T-cell (primary cell): ENCODE measurements around the gene ST8SIA4. TPM values are rescaled to one million over a fixed set of nuclear protein-coding genes. Genes with fewer than 3 reads are reported as not detected.

Experiments
- ATAC-seq, 4 experiments: fragments of 200-7000 bp in 3 of 4; fragments of 150-1000 bp in 1 of 4; cut with Tn5 transposase; replicated peaks in 1 of 4; 1 replicate in 3 of 4; 2 replicates in 1 of 4; pipeline ENCODE4 v1.10.0; 2021; ENCODE audit warnings: moderate library complexity in 3 of 4, mild to moderate bottlenecking in 2 of 4, moderate number of reproducible peaks in 1 of 4
- CTCF ChIA-PET, 2 donors: fragments of 300-600 bp; sonication (Branson Sonifier 250); formaldehyde crosslinking; loops; one replicate each; lab custom pipeline; 2022; ENCODE audit warnings: antibody characterized with exemption in 2 of 2; lab: Charles Lee
- POLR2A ChIA-PET, 2 donors: fragments of 300-600 bp; sonication (Branson Sonifier 250); formaldehyde crosslinking; loops; one replicate each; lab custom pipeline; 2022; ENCODE audit warnings: antibody characterized with exemption in 2 of 2; lab: Charles Lee
- DNase-seq, 35 experiments: peaks; one replicate each; pipeline versions ENCODE4 v3.0.0 to v3.0.0-alpha.2; 2013 to 2023
- H3K27ac ChIP-seq: one replicate; pipeline ENCODE4 v1.5.1; 2013; ENCODE audit warnings: low read length
- H3K27me3 ChIP-seq, 2 experiments: replicated peaks in 1 of 2; 1 replicate in 1 of 2; 2 replicates in 1 of 2; pipeline versions ENCODE4 v1.6.1 to v1.7.0; 2013; ENCODE audit warnings: low read length in 1 of 2, mixed read lengths in 1 of 2; ENCODE audit not compliant: control insufficient read depth in 2 of 2, insufficient read depth in 2 of 2; ENCODE audit errors: extremely low read depth in 1 of 2
- H3K36me3 ChIP-seq, 2 donors: 1 replicate in 1 of 2; 2 replicates in 1 of 2; pipeline versions ENCODE4 v1.6.1 to v1.7.0; 2013; ENCODE audit warnings: low read length in 1 of 2; ENCODE audit not compliant: control insufficient read depth in 2 of 2, insufficient read depth in 1 of 2; ENCODE audit errors: extremely low read depth in 1 of 2
- H3K4me1 ChIP-seq, 2 experiments: 1 replicate in 1 of 2; 2 replicates in 1 of 2; pipeline versions ENCODE4 v1.6.1 to v1.7.0; 2013; ENCODE audit warnings: low read length in 2 of 2, mixed read lengths in 1 of 2; ENCODE audit not compliant: insufficient read depth in 2 of 2, control insufficient read depth in 1 of 2; ENCODE audit errors: extremely low read depth in 1 of 2
- H3K4me3 ChIP-seq, 2 donors: 1 replicate in 1 of 2; 2 replicates in 1 of 2; pipeline versions ENCODE4 v1.5.1 to v1.7.0; 2013; ENCODE audit warnings: mild to moderate bottlenecking in 2 of 2, low read length in 1 of 2, moderate library complexity in 1 of 2; ENCODE audit not compliant: control insufficient read depth in 1 of 2; ENCODE audit errors: extremely low read depth in 1 of 2
- H3K9me3 ChIP-seq: 2 replicates; pipeline ENCODE4 v1.7.0; 2013
- H3K27ac Mint-ChIP-seq, 2 donors: one replicate each; pipeline ENCODE4 v1.8.0; 2020 to 2021; ENCODE audit warnings: mild to moderate bottlenecking in 2 of 2, mixed read lengths in 2 of 2
- H3K27me3 Mint-ChIP-seq, 2 donors: one replicate each; pipeline ENCODE4 v1.8.0; 2021 to 2022; ENCODE audit warnings: mixed read lengths in 2 of 2
- H3K36me3 Mint-ChIP-seq: one replicate; pipeline ENCODE4 v1.8.0; 2021; ENCODE audit warnings: mixed read lengths
- H3K4me1 Mint-ChIP-seq, 3 donors: one replicate each; pipeline ENCODE4 v1.8.0; 2020 to 2022; ENCODE audit warnings: mixed read lengths in 3 of 3, mild to moderate bottlenecking in 1 of 3
- H3K4me3 Mint-ChIP-seq, 3 donors: one replicate each; pipeline ENCODE4 v1.8.0; 2020 to 2022; ENCODE audit warnings: mild to moderate bottlenecking in 3 of 3, mixed read lengths in 3 of 3, moderate library complexity in 3 of 3
- H3K9me3 Mint-ChIP-seq, 3 donors: one replicate each; pipeline ENCODE4 v1.8.0; 2020 to 2022; ENCODE audit warnings: mixed read lengths in 3 of 3
- WGBS: methylation state at CpG from one replicate; pipeline ENCODE4 v1.1.5; 2013; ENCODE audit warnings: missing lambda C conversion rate; ENCODE audit not compliant: insufficient coverage; 5-methylcytosine and 5-hydroxymethylcytosine counted together
- total RNA-seq, 35 experiments: library from RNA in 6 of 35; stranded (reverse) in 6 of 35; fragments of 120-200 nt in 1 of 35; gene quantifications; one replicate each; pipeline versions ENCODE4 v1.2.1 to v1.2.4 and lab custom pipeline; 2013 to 2026

Gene ST8SIA4
- total RNA-seq, 5 donors from 2014 or later (not counting 1 experiment from before 2014, with no cell fraction given): 27.0 to 36.9 (median 28.8) TPM

DNA sequence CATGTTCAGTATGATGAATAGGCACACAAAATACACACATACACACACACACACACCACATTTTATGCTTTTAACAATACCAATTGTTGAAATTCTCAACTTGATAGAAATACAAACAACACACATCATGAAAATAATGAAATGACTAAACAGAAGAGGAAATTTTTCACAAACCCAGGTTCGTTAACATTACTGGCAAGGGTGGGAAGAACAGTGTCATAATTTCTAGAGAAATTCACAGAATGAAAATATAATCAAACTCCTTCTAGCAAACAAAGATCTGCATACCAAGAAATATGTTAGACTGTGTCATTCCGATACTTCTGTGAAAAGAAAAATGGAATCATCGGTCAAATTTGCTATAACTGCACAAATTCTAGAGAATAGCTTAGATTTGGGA, 41.9 kb downstream of the ST8SIA4 start:
- Mint-ChIP-seq H3K36me3 (peaks cover 38% of the 10 kb centered on the region), H3K4me3 (no peak overlapping the region), H3K4me1 (peaks cover 48 to 56% (median 51%) of the 10 kb centered on the region in 3 donors), H3K27me3 (no peaks in the 10 kb centered on the region), H3K9me3 (peaks cover 0 to 4% (median 0%) of the 10 kb centered on the region in 3 donors), H3K27ac (no peak overlapping the region)
- H3K36me3 ChIP-seq: peaks cover 0 to 8% of the 10 kb centered on the region in 2 donors
- ChIA-PET POLR2A (interaction anchor here (0.7 kb wide), 2 partner anchors 17 to 18 kb away, joined by 3 read pairs; no protein-coding TSS in a partner anchor), CTCF (interaction anchor here in 1 of 2 donors (1.0 kb wide), 1 partner anchor 39 kb away, joined by 4 read pairs; no protein-coding TSS in a partner anchor)
- no peak overlapping the region for H3K4me3 ChIP-seq
- H3K4me1 ChIP-seq: peaks cover 0 to 2% of the 10 kb centered on the region in 2 experiments
- H3K27ac ChIP-seq: no peak overlapping the region
- DNase-seq (no peak), ATAC-seq (no peak)
- H3K9me3 ChIP-seq: no peaks in the 10 kb centered on the region
- H3K27me3 ChIP-seq: no peaks in the 10 kb centered on the region
- no CpG with 5 or more reads among the region's 3 CpGs for WGBS

DNA sequence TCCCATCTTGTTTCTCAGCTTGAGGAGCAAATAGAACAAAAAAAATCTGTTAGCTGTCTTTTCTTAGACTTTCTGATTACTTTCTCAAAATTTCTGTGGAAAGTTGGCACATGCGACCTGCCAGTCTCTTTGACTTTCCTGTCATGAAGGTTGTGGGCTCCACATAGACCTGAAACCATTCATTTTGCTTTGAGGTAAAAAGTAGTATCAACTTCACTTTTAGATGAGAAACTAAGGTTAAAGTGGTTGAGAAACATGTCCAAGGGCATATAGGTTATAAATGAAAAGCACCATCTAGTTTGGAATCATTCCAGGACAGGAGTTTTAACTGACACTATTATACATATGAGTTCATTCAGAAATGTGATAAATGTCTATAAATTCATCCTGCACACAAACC, 42.7 kb downstream of the ST8SIA4 start:
- H3K27me3 ChIP-seq: no peaks in the 10 kb centered on the region
- POLR2A ChIA-PET: interaction anchor here in 1 of 2 donors (0.7 to 1.4 kb wide), 2 partner anchors 18 to 42 kb away, joined by 3 read pairs; no protein-coding TSS in a partner anchor
- H3K4me3 Mint-ChIP-seq: no peak overlapping the region
- H3K36me3 ChIP-seq: peaks cover 0 to 11% of the 10 kb centered on the region in 2 donors
- ATAC-seq (no peak), DNase-seq (no peak)
- H3K4me1 Mint-ChIP-seq: peaks cover 50 to 55% (median 54%) of the 10 kb centered on the region in 3 donors
- peaks cover 0 to 4% (median 0%) of the 10 kb centered on the region in 3 donors for H3K9me3 Mint-ChIP-seq
- H3K4me3 ChIP-seq: no peak overlapping the region
- no CpG with 5 or more reads among the region's 1 CpG for WGBS
- peaks cover 41% of the 10 kb centered on the region for H3K36me3 Mint-ChIP-seq
- CTCF ChIA-PET: no interaction called here
- H3K4me1 ChIP-seq: peaks cover 0 to 2% of the 10 kb centered on the region in 2 experiments
- no peaks in the 10 kb centered on the region for H3K9me3 ChIP-seq
- peak overlapping the region in 1 of 2 donors; percentile 59 for H3K27ac Mint-ChIP-seq
- no peaks in the 10 kb centered on the region for H3K27me3 Mint-ChIP-seq
- no peak overlapping the region for H3K27ac ChIP-seq

DNA sequence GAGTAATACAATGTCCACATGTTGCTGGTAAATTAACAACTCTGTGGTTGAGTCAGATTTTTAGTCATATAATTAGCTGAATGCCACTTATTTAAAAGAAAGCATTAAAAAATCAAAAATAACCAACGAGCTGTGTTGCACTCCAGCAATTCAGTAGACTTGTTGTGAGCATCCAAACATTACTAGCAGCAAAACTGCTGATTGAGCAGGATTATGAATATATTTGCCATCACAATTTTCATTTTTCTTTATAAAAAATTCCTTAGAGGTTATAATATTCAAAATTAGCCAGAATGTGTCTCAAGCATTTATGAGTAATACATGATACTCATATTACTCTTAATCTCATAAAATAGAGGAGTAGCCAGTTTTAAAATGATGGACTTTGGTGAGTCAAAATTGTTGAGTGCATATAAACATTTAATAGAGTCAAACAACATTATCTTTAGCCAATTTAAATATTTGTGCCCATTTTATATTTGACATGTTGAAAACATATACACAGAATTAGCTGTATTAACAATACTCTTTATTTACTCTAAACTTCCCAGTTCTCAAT, 44.0 kb downstream of the ST8SIA4 start:
- Histone ChIP-seq H3K36me3 (peaks cover 0 to 16% of the 10 kb centered on the region in 2 donors), H3K27me3 (no peaks in the 10 kb centered on the region), H3K4me3 (no peak overlapping the region), H3K27ac (no peak overlapping the region), H3K9me3 (no peaks in the 10 kb centered on the region), H3K4me1 (peaks cover 2 to 4% of the 10 kb centered on the region in 2 experiments)
- Mint-ChIP-seq H3K4me3 (no peak overlapping the region), H3K4me1 (peaks cover 57 to 63% (median 63%) of the 10 kb centered on the region in 3 donors), H3K36me3 (peaks cover 42% of the 10 kb centered on the region), H3K27ac (no peak overlapping the region), H3K27me3 (no peaks in the 10 kb centered on the region), H3K9me3 (no peaks in the 10 kb centered on the region)
- no CpG with 5 or more reads among the region's 1 CpG for WGBS
- ChIA-PET POLR2A (interaction anchor here (0.6 to 1.4 kb wide), 3 partner anchors 32 to 68 kb away, joined by 3 to 6 read pairs (median 3); no protein-coding TSS in a partner anchor), CTCF (interaction anchor here in 1 of 2 donors (0.5 to 1.0 kb wide), 3 partner anchors 42 to 84 kb away, joined by 4 read pairs; no protein-coding TSS in a partner anchor)
- DNase-seq: no peak
- no peak for ATAC-seq

DNA sequence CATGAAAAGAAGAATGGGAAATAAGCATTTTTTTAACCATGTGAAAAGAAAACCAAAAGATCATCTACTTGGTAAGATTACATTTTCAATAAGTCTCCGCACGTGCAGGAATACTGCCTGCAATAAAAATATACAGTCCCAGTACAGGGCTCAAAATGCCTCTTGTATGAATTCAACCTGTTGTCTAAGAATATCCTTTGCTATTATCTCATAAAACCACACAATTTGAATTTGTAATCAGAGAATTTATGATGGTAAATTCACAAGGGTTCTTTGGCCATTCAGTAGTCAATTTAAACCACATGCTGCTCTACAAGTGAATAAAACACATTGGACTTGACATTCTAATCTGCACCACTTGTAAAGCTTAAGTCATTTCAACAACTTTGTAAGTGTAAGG, 46.6 kb downstream of the ST8SIA4 start:
- no peak overlapping the region for H3K4me3 Mint-ChIP-seq
- DNase-seq (no peak), ATAC-seq (no peak)
- Histone ChIP-seq H3K27me3 (no peaks in the 10 kb centered on the region), H3K27ac (no peak overlapping the region), H3K4me1 (peaks cover 7 to 17% of the 10 kb centered on the region in 2 experiments), H3K4me3 (no peak overlapping the region), H3K9me3 (no peaks in the 10 kb centered on the region), H3K36me3 (peaks cover 0 to 10% of the 10 kb centered on the region in 2 donors)
- no peaks in the 10 kb centered on the region for H3K27me3 Mint-ChIP-seq
- no CpG with 5 or more reads among the region's 2 CpGs for WGBS
- ChIA-PET POLR2A (no interaction called here), CTCF (interaction anchor here in 1 of 2 donors (1.0 to 1.2 kb wide), 2 partner anchors 14 to 18 kb away, joined by 3 to 4 read pairs; no protein-coding TSS in a partner anchor)
- H3K9me3 Mint-ChIP-seq: no peaks in the 10 kb centered on the region
- H3K36me3 Mint-ChIP-seq: peaks cover 44% of the 10 kb centered on the region
- H3K4me1 Mint-ChIP-seq: peaks cover 64 to 69% (median 69%) of the 10 kb centered on the region in 3 donors
- peak overlapping the region; percentile 67 to 77 for H3K27ac Mint-ChIP-seq

DNA sequence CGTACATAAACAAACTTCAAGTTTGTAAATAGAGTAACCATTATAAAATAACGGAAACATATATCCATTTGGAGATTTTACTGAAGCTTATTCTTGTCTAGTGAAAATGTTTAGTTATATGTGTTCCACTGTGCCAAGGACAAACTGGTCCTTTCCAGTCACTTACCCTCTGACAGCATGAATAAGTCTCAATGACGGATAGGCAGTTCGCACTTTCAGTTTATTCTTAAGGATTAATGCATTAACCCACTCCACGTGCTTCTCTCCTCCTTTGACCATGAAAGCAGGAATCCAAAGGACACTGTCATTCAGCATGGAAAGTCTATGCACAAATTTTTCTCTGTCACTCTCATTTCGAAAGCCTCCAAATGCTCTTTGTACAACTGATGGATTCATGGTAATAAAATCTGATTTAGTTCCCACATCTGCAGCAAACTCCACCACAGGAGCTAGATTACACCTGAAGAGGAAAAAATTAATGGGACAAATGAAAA, 47.1 kb downstream of the ST8SIA4 start:
- H3K27me3 ChIP-seq: no peaks in the 10 kb centered on the region
- CTCF ChIA-PET: no interaction called here
- H3K27ac ChIP-seq: no peak overlapping the region
- POLR2A ChIA-PET: no interaction called here
- Mint-ChIP-seq H3K27me3 (no peaks in the 10 kb centered on the region), H3K4me1 (peaks cover 59 to 65% (median 65%) of the 10 kb centered on the region in 3 donors), H3K9me3 (no peaks in the 10 kb centered on the region), H3K36me3 (peaks cover 40% of the 10 kb centered on the region), H3K4me3 (no peak overlapping the region), H3K27ac (peak overlapping the region; percentile 67 to 77)
- H3K4me3 ChIP-seq: no peak overlapping the region
- H3K36me3 ChIP-seq: peaks cover 0 to 10% of the 10 kb centered on the region in 2 donors
- peaks cover 7 to 17% of the 10 kb centered on the region in 2 experiments for H3K4me1 ChIP-seq
- no peak for ATAC-seq
- H3K9me3 ChIP-seq: no peaks in the 10 kb centered on the region
- no peak for DNase-seq
- 92% methylated on average over 3 of the region's 6 CpGs for WGBS

DNA sequence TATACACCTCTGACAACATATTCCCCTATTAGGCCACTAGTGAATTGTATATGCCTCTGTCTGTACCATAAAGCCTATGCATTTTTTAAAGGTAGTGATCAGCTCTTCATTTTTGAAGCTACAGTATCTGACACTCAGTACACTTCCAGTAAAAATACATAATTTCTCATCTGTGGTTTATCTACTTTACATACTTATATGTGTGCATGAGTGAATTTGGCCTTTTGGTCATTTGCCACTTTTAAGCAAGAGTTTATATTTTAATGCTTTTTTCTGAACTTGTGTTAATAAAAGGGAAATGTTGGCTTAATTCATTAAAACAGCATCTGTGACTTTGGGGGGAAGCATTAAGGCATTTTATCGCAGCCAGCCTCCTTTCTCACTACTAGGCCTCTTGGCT, 47.8 kb downstream of the ST8SIA4 start:
- H3K27ac ChIP-seq: no peak overlapping the region
- H3K27me3 Mint-ChIP-seq: no peaks in the 10 kb centered on the region
- H3K36me3 ChIP-seq: peaks cover 0 to 8% of the 10 kb centered on the region in 2 donors
- H3K9me3 Mint-ChIP-seq: no peaks in the 10 kb centered on the region
- no peaks in the 10 kb centered on the region for H3K27me3 ChIP-seq
- H3K4me1 ChIP-seq: peaks cover 7 to 17% of the 10 kb centered on the region in 2 experiments
- H3K4me1 Mint-ChIP-seq: peaks cover 53 to 60% (median 60%) of the 10 kb centered on the region in 3 donors
- ChIA-PET CTCF (no interaction called here), POLR2A (no interaction called here)
- DNase-seq (no peak), ATAC-seq (no peak)
- H3K36me3 Mint-ChIP-seq: peaks cover 37% of the 10 kb centered on the region
- H3K4me3 ChIP-seq: no peak overlapping the region
- H3K27ac Mint-ChIP-seq: peak overlapping the region; percentile 40 to 78
- H3K9me3 ChIP-seq: no peaks in the 10 kb centered on the region
- no peak overlapping the region for H3K4me3 Mint-ChIP-seq
- no CpG with 5 or more reads among the region's 1 CpG for WGBS
